Heart right ventricle (tissue), 16 donors: Measurements from ENCODE around the gene CRADD. TPM values are rescaled to one million over a fixed set of nuclear protein-coding genes. Genes with fewer than 3 reads are reported as not detected.
"Not testable (repeated sequence)": the region's sequence is repeated elsewhere in the genome, so short reads cannot be mapped to it uniquely, and the experiment has no call there.

Experiments
- ATAC-seq, 8 donors: fragments of 200-7000 bp; cut with Tn5 transposase; one replicate each; pipeline ENCODE4 v1.9.1; 2020; ENCODE audit warnings: mild to moderate bottlenecking in 8 of 8, moderate library complexity in 8 of 8, moderate number of reproducible peaks in 1 of 8
- DNase-seq, 2 donors: peaks; one replicate each; pipeline ENCODE4 v3.0.0-alpha.2; 2020
- H3K27ac ChIP-seq, 10 donors: fragments of 200-600 bp; sonication (generic) in 2 of 10; one replicate each; pipeline versions ENCODE4 v1.5.0 to v1.8.0; 2020 to 2022; ENCODE audit warnings: mild to moderate bottlenecking in 3 of 10
- H3K27me3 ChIP-seq, 7 donors: fragments of 200-600 bp; one replicate each; pipeline ENCODE4 v1.8.0; 2021 to 2022; ENCODE audit warnings: mild to moderate bottlenecking in 2 of 7
- H3K36me3 ChIP-seq, 9 donors: fragments of 200-600 bp; sonication (generic) in 1 of 9; one replicate each; pipeline versions ENCODE4 v1.5.0 to v1.8.0; 2020 to 2022; ENCODE audit warnings: mild to moderate bottlenecking in 2 of 9
- H3K4me1 ChIP-seq, 9 donors: fragments of 200-600 bp; sonication (generic) in 1 of 9; one replicate each; pipeline versions ENCODE4 v1.5.0 to v1.8.0; 2020 to 2022; ENCODE audit warnings: mild to moderate bottlenecking in 4 of 9
- H3K4me3 ChIP-seq, 10 donors: fragments of 200-600 bp; sonication (generic) in 2 of 10; one replicate each; pipeline versions ENCODE4 v1.5.0 to v1.8.0; 2020 to 2022; ENCODE audit warnings: mild to moderate bottlenecking in 7 of 10, moderate library complexity in 2 of 10
- H3K9me3 ChIP-seq, 11 donors: fragments of 200-600 bp in 10 of 11; sonication (generic) in 2 of 11; one replicate each; pipeline versions ENCODE4 v1.5.0 to v1.8.0; 2013 to 2022; ENCODE audit warnings: mild to moderate bottlenecking in 2 of 11, control low read depth in 1 of 11, moderate library complexity in 1 of 11
- WGBS, 2 donors: extraction: QIAGEN DNeasy Blood & Tissue Kit; methylation state at CpG; one replicate each; pipeline ENCODE4 v1.1.7; 2013; ENCODE audit warnings: inconsistent platforms in 1 of 2; 5-methylcytosine and 5-hydroxymethylcytosine counted together
- intact Hi-C, 10 donors: fragments of 100-400 bp; cut with DNase I; formaldehyde crosslinking; loops; one replicate each; pipeline versions ENCODE4 v1.11.1 to v1.14.2; 2022
- polyA plus RNA-seq, 2 donors: library from polyadenylated mRNA; stranded (reverse); fragments of 200-250 nt; gene quantifications; one replicate each; pipeline ENCODE4 v1.2.3, GENCODE V29; 2013
- total RNA-seq, 10 donors: library from RNA; stranded (reverse); fragmentation: NEBNext Ultra II Directional in 3 of 10; extraction: Animal tissue kit (Norgen Biotek cat#: 25700) in 3 of 10; gene quantifications; one replicate each; pipeline versions ENCODE4 v1.2.1 to v1.2.4, GENCODE V29; 2021 to 2023
- TF ChIP-seq, protein P1 (sequence below), 9 donors: fragments of 200-600 bp; sonication (generic) in 2 of 9; IDR thresholded peaks; one replicate each; pipeline versions ENCODE4 v1.5.0 to v1.8.0; 2021 to 2022; ENCODE audit warnings: antibody characterized with exemption in 9 of 9, mild to moderate bottlenecking in 5 of 9, moderate library complexity in 1 of 9
- donor health status: Arrhythmogenic right ventricular cardiomyopathy.
- donor health status: ischemic (EF 13 %, LVEDD 7.1; RV severe dilation, severe dysfunction).
- donor health status: healthy with polysubstance abuse.
- donor health status: DM: no; HTN: yes; CAD: no.
- donor health status: DM: no; HTN: no; CAD: no.
- donor health status: ischemic (EF 25% LVEDD 6.9; RV normal size, moderate dysfunction).
- donor health status: ischemic (EF 25% LVEDD 5.7; RV mildly dilated, moderate dysfunction).
- donor health status: healthy.
- donor health status: DM: yes; HTN: yes; CAD: no.
- donor health status: Ischemic cardiomyopathy.
- donor health status: ischemic (EF 35%, LVEDD 5.7; RV mildly dilated, moderate dysfunction).
- donor health status: nonischemic (EF 11% LVEDD 7.7; RV severe dilation, severe dysfunction).
- donor health status: DM: yes; HTN: yes; CAD: no.
- donor health status: PGD.
- donor health status: ischemic (EF 29% LVEDD 5.4; RV normal size, mild dysfunction).
- donor health status: nonischemic (EF 23%, LVEDD 6.1; RV moderate dilation, normal function).

The CRADD gene
- total and polyA plus RNA-seq, 12 donors, result 5.0 to 80.1 (median 51.4) TPM

DNA sequence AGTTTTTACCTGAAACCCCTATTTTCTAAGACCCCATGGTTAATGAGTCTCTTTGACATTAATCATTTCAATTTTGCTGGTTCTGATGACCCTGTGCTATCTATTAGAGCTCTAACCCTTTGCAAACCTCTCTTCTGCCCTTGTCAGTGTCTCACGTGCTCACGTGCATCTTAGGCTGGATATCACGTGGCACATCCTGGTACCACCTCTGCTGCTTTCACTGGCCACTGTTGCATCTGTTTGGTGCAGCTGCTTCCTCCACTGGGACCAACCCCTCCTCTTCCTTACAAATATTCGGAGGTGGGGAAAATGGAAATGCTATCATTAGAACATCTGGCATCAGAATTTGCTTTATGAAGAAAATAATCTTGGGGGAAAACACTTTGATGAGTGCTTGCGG lies 119.6 kb downstream of the CRADD start:
- no peaks in the 10 kb centered on the region for H3K9me3 ChIP-seq
- TF ChIP-seq, protein P1, sequence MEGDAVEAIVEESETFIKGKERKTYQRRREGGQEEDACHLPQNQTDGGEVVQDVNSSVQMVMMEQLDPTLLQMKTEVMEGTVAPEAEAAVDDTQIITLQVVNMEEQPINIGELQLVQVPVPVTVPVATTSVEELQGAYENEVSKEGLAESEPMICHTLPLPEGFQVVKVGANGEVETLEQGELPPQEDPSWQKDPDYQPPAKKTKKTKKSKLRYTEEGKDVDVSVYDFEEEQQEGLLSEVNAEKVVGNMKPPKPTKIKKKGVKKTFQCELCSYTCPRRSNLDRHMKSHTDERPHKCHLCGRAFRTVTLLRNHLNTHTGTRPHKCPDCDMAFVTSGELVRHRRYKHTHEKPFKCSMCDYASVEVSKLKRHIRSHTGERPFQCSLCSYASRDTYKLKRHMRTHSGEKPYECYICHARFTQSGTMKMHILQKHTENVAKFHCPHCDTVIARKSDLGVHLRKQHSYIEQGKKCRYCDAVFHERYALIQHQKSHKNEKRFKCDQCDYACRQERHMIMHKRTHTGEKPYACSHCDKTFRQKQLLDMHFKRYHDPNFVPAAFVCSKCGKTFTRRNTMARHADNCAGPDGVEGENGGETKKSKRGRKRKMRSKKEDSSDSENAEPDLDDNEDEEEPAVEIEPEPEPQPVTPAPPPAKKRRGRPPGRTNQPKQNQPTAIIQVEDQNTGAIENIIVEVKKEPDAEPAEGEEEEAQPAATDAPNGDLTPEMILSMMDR (IDR thresholded peaks at IDR 0.05), result no peak
- no peak for DNase-seq
- 52 to 64% methylated on average over 5 of the region's 5 CpGs for WGBS, 2 donors
- H3K36me3 ChIP-seq, result no peaks in the 10 kb centered on the region
- no peaks in the 10 kb centered on the region for H3K27me3 ChIP-seq
- no peak overlapping the region for H3K4me3 ChIP-seq
- H3K27ac ChIP-seq, result no peak overlapping the region
- ATAC-seq, result peak in 3 of 8 donors; percentile 29 to 51 (median 29)
- peaks cover 0 to 46% (median 17%) of the 10 kb centered on the region in 9 donors for H3K4me1 ChIP-seq
- intact Hi-C loops, result no loop called here

DNA sequence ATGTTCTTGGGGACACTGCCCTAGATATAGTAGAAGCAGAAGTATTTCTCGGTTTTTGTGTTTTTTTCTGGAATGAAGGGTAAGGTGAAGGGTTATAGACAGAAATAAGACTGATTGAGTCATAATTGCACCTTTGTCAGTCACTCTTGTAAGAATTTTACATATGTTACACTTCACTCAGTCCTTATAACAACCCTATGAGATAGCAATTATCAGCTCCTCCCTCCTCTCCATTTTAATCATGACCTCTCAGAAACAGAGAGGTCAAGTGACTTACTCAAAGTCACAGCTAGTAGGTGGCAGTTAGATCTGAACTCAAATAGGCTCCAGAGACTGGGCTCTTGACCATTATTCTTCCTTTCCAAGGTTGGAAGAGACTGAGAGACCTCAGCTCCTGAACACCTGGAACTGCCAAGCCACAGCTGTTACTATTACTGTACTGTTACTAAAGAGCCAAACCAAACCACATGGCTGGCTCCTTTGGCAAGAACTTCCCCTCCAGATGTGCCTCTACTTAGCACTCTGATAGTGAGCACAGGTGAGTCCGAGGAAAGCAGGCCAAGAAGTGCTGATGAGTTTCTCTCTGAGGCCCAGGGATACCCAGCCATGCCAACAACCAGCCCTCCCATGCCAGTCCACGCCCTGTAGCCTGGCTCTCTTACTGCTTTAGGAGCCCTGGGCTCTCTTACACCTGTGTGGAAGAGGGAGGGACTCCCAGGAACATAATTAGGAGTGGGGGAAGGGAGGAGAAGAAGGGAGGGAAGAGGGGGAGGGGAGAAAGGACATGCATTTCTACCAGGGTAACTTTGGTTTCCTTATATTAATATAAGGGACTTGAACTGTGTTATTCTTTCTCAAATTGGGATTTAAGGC lies 121.3 kb downstream of the CRADD start:
- TF ChIP-seq, protein P1 (IDR thresholded peaks at IDR 0.05), result no peak
- H3K4me1 ChIP-seq, result peaks cover 4 to 58% (median 29%) of the 10 kb centered on the region in 9 donors
- ATAC-seq (no peak), DNase-seq (no peak)
- intact Hi-C loops, result no loop called here
- H3K36me3 ChIP-seq, result no peaks in the 10 kb centered on the region
- no peak overlapping the region for H3K4me3 ChIP-seq
- no peaks in the 10 kb centered on the region for H3K9me3 ChIP-seq
- no peak overlapping the region for H3K27ac ChIP-seq
- H3K27me3 ChIP-seq, result no peaks in the 10 kb centered on the region
- WGBS, 2 donors, result 84 to 86% methylated on average over 3 of the region's 3 CpGs

DNA sequence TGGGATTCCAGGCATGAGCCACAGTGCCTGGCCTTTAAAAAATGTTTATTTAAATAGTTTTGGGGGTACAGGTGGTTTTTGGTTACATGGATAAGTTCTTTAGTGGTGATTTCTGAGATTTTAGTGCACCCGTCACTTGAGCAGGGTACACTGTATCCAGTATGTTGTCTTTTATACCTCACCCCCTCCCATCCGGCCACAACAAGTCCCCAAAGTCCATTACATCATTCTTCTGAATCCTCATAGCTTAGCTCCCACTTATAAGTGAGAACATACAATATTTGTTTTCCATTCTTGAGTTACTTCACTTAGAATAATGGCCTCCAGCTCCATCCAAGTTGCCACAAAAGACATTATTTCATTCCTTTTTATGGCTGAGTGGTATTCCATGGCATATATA lies 124.5 kb downstream of the CRADD start:
- peaks cover 4 to 61% (median 41%) of the 10 kb centered on the region in 9 donors for H3K4me1 ChIP-seq
- peak overlapping the region in 2 of 10 donors; percentile 27 to 78 for H3K27ac ChIP-seq
- 96 to 97% methylated on average over 2 of the region's 2 CpGs for WGBS, 2 donors
- not testable (repeated sequence) for H3K9me3 ChIP-seq, H3K4me3 ChIP-seq, H3K27me3 ChIP-seq, ATAC-seq, H3K36me3 ChIP-seq, DNase-seq
- intact Hi-C loops, result loop anchor here in 2 of 10 donors (5.0 to 10.0 kb wide), 2 partner anchors 227 to 229 kb away; partner anchors contain the start of gene SOCS2 (in 2 of the 2)

DNA sequence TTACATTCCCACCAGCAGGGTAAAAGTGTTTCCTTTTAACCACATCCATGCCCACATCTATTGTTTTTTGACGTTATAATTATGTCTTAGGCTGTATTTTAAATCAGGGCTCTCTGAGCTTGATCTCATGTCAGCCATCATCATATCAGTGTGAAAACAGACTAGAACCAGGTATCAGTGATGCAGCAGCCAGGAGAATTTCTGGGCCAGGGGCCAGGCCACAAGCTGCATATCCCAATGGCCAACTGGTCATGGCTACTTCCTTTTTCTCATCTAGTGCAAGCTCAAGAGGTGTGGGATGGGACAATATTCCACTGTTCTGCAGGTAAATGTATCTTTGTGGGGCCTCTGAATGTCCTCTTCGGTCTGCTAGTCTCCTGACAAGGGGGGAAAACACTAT lies 125.1 kb downstream of the CRADD start:
- 58 to 65% methylated on average over 2 of the region's 2 CpGs for WGBS, 2 donors
- intact Hi-C loops, result loop anchor here in 2 of 10 donors (5.0 to 10.0 kb wide), 2 partner anchors 227 to 230 kb away; partner anchors contain the start of gene SOCS2 (in 2 of the 2)
- H3K4me1 ChIP-seq, result peaks cover 4 to 58% (median 41%) of the 10 kb centered on the region in 9 donors
- DNase-seq, result no peak
- no peaks in the 10 kb centered on the region for H3K9me3 ChIP-seq
- no peaks in the 10 kb centered on the region for H3K27me3 ChIP-seq
- no peak overlapping the region for H3K4me3 ChIP-seq
- H3K36me3 ChIP-seq, result no peaks in the 10 kb centered on the region
- peak in 2 of 8 donors; percentile 13 to 28 for ATAC-seq
- peak overlapping the region in 9 of 10 donors; percentile 27 to 85 (median 70) for H3K27ac ChIP-seq
- TF ChIP-seq, protein P1 (IDR thresholded peaks at IDR 0.05), result no peak
